ENCODE measurements around the gene TAS1R3. TPM values are rescaled to one million over a fixed set of nuclear protein-coding genes. Genes with fewer than 3 reads are reported as not detected.
A peak's percentile ranks its signal among the peaks of the same experiment; 100 is the strongest.
"Not testable (repeated sequence)": the region's sequence is repeated elsewhere in the genome, so short reads cannot be mapped to it uniquely, and the experiment has no call there.

Gene TAS1R3
- polyA plus RNA-seq, 1 donor, result 3.9 TPM

- DNase-seq, result no peak
These were observed 23.5 kb downstream of the TAS1R3 start for GRCh38 chr1:1354271-1355247.

- DNase-seq, result no peak
These were observed 24.3 kb downstream of the TAS1R3 start for GRCh38 chr1:1355416-1355815.

- no peak for DNase-seq
These were observed 25.2 kb downstream of the TAS1R3 start for GRCh38 chr1:1356166-1356795.

- DNase-seq, result no peak
These were observed 25.8 kb downstream of the TAS1R3 start for GRCh38 chr1:1356796-1357401.

- no peak for DNase-seq
These were observed 26.9 kb downstream of the TAS1R3 start for GRCh38 chr1:1357871-1358432.

GRCh38 chr1:1358433-1359271 lies 27.6 kb downstream of the TAS1R3 start, which contains the start of gene MXRA8:
TSS of gene MXRA8 (minus strand) at chr1:1358555. CDS start at chr1:1358504, 51 bp downstream.
- DNase-seq, result peak; percentile 90

- DNase-seq, result peak; percentile 40
These were observed 28.2 kb downstream of the TAS1R3 start for GRCh38 chr1:1359308-1359663.

- DNase-seq, result peak; percentile 79
These were observed 28.8 kb downstream of the TAS1R3 start for GRCh38 chr1:1359664-1360468.

- DNase-seq, result peak; percentile 45
These were observed 29.6 kb downstream of the TAS1R3 start for GRCh38 chr1:1360506-1361169.

GRCh38 chr1:1361233-1361981 lies 30.3 kb downstream of the TAS1R3 start:
- no peak for DNase-seq

- DNase-seq, result peak; percentile 75
These were observed 30.9 kb downstream of the TAS1R3 start for GRCh38 chr1:1361982-1362423.

GRCh38 chr1:1364266-1364665 lies 33.2 kb downstream of the TAS1R3 start:
- no peak for DNase-seq

- DNase-seq, result no peak
These were observed 35.0 kb downstream of the TAS1R3 start for GRCh38 chr1:1365875-1366698.

- no peak for DNase-seq
These were observed 35.6 kb downstream of the TAS1R3 start for GRCh38 chr1:1366699-1367066.

- DNase-seq, result no peak
These were observed 36.2 kb downstream of the TAS1R3 start for GRCh38 chr1:1367315-1367714.

- DNase-seq, result not testable (repeated sequence)
These were observed 39.0 kb downstream of the TAS1R3 start for GRCh38 chr1:1370094-1370493.

- DNase-seq, result no peak
These were observed 39.8 kb downstream of the TAS1R3 start for GRCh38 chr1:1370771-1371300.

- DNase-seq, result no peak
These were observed 40.3 kb downstream of the TAS1R3 start for GRCh38 chr1:1371364-1371745.

Measured in hindlimb muscle (tissue), 1 donor.